Activated B cell treated with CpG ODN at 0.5 μM for 24 hours (primary cell): ENCODE results near the gene CREBL2. TPM values are rescaled to one million over a fixed set of nuclear protein-coding genes. Genes with fewer than 3 reads are reported as not detected.
A peak's percentile ranks its signal among the peaks of the same experiment; 100 is the strongest.
"Not testable (repeated sequence)": the region's sequence is repeated elsewhere in the genome, so short reads cannot be mapped to it uniquely, and the experiment has no call there.

ENCODE experiments used
- ATAC-seq: fragments of 200-7000 bp; cut with Tn5 transposase; one replicate; pipeline ENCODE4 v1.10.0; 2021; ENCODE audit warnings: low read depth, mild to moderate bottlenecking, moderate library complexity
- CTCF ChIA-PET: fragments of 350-600 bp; sonication (Branson Sonifier 250); formaldehyde crosslinking; loops from one replicate; lab custom pipeline; 2021; ENCODE audit warnings: antibody characterized with exemption; lab: Charles Lee
- POLR2A ChIA-PET: fragments of 350-600 bp; sonication (Branson Sonifier 250); formaldehyde crosslinking; loops from one replicate; lab custom pipeline; 2021; ENCODE audit warnings: antibody characterized with exemption; lab: Charles Lee
- DNase-seq: peaks from one replicate; pipeline ENCODE4 v3.0.0; 2022
- H3K27ac Mint-ChIP-seq: one replicate; pipeline ENCODE4 v1.8.0; 2020; ENCODE audit warnings: mixed read lengths
- H3K27me3 Mint-ChIP-seq: one replicate; pipeline ENCODE4 v1.8.0; 2021; ENCODE audit warnings: mixed read lengths
- H3K36me3 Mint-ChIP-seq: one replicate; pipeline ENCODE4 v1.8.0; 2021; ENCODE audit warnings: low read depth, mixed read lengths
- H3K4me1 Mint-ChIP-seq: one replicate; pipeline ENCODE4 v1.8.0; 2021; ENCODE audit warnings: mixed read lengths
- H3K4me3 Mint-ChIP-seq: one replicate; pipeline ENCODE4 v1.8.0; 2020; ENCODE audit warnings: mild to moderate bottlenecking, mixed read lengths
- H3K9me3 Mint-ChIP-seq: one replicate; pipeline ENCODE4 v1.8.0; 2020; ENCODE audit warnings: mixed read lengths
- CTCF ChIP-seq: fragments of 200-600 bp; IDR thresholded peaks from one replicate; pipeline ENCODE4 v1.8.0; 2022; ENCODE audit warnings: antibody characterized with exemption, mild to moderate bottlenecking
- intact Hi-C: fragments of 100-400 bp; cut with micrococcal nuclease; formaldehyde crosslinking; loops from one replicate; pipeline ENCODE4 v1.15.1; 2024
- total RNA-seq: library from RNA; stranded (reverse); gene quantifications from 2 replicates; pipeline ENCODE4 v1.2.3, GENCODE V29; 2022

Gene CREBL2
- total RNA-seq, 1 donor from 2014 or later: 10.1 TPM

GRCh38 chr12:12636641-12637040 lies 25.0 kb downstream of the CREBL2 start:
- Mint-ChIP-seq H3K9me3 (peaks cover 8% of the 10 kb centered on the region), H3K4me3 (no peak overlapping the region), H3K27ac (peak overlapping the region; percentile 71), H3K4me1 (peaks cover 9% of the 10 kb centered on the region), H3K27me3 (no peaks in the 10 kb centered on the region), H3K36me3 (peaks cover 52% of the 10 kb centered on the region)
- no peak for TF ChIP-seq CTCF
- CTCF ChIA-PET: no interaction called here
- intact Hi-C loops: no loop called here
- DNase-seq: no peak
- POLR2A ChIA-PET: no interaction called here
- ATAC-seq: peak; percentile 50

GRCh38 chr12:12639995-12640394 lies 28.3 kb downstream of the CREBL2 start:
- POLR2A ChIA-PET, DNase-seq, H3K27me3 Mint-ChIP-seq, ATAC-seq, H3K4me3 Mint-ChIP-seq, CTCF ChIA-PET, H3K9me3 Mint-ChIP-seq, H3K4me1 Mint-ChIP-seq, H3K27ac Mint-ChIP-seq, intact Hi-C loops: not testable (repeated sequence)
- peaks cover 69% of the 10 kb centered on the region for H3K36me3 Mint-ChIP-seq

GRCh38 chr12:12641650-12642049 lies 30.0 kb downstream of the CREBL2 start:
- Mint-ChIP-seq H3K4me3 (no peak overlapping the region), H3K27me3 (no peaks in the 10 kb centered on the region), H3K27ac (no peak overlapping the region), H3K36me3 (peaks cover 59% of the 10 kb centered on the region), H3K4me1 (peaks cover 12% of the 10 kb centered on the region), H3K9me3 (peaks cover 8% of the 10 kb centered on the region)
- no peak for ATAC-seq
- ChIA-PET POLR2A (interaction anchor here (0.9 kb wide), 1 partner anchor 84 kb away, joined by 3 read pairs; no protein-coding TSS in a partner anchor), CTCF (interaction anchor here (1.4 to 7.2 kb wide), 2 partner anchors 14 to 95 kb away, joined by 6 to 129 read pairs; no protein-coding TSS in a partner anchor)
- no peak for DNase-seq
- no peak for TF ChIP-seq CTCF
- intact Hi-C loops: no loop called here

- Mint-ChIP-seq H3K9me3 (peaks cover 13% of the 10 kb centered on the region), H3K36me3 (peaks cover 50% of the 10 kb centered on the region), H3K4me1 (peaks cover 9% of the 10 kb centered on the region), H3K27ac (no peak overlapping the region), H3K27me3 (no peaks in the 10 kb centered on the region), H3K4me3 (no peak overlapping the region)
- intact Hi-C loops: no loop called here
- DNase-seq (no peak), ATAC-seq (no peak)
- no peak for TF ChIP-seq CTCF
- ChIA-PET CTCF (interaction anchor here (1.1 to 7.2 kb wide), 4 partner anchors 13 to 93 kb away, joined by 3 to 129 read pairs (median 5); no protein-coding TSS in a partner anchor), POLR2A (interaction anchor here (0.8 kb wide), 1 partner anchor 83 kb away, joined by 8 read pairs; no protein-coding TSS in a partner anchor)
These were observed 31.2 kb downstream of the CREBL2 start for GRCh38 chr12:12642916-12643315.

- Mint-ChIP-seq H3K27ac (no peak overlapping the region), H3K36me3 (peaks cover 33% of the 10 kb centered on the region), H3K4me1 (peaks cover 9% of the 10 kb centered on the region)
These were observed 33.8 kb downstream of the CREBL2 start for GRCh38 chr12:12645485-12645884.

GRCh38 chr12:12645968-12646367 lies 34.3 kb downstream of the CREBL2 start:
- ATAC-seq: peak; percentile 45
- POLR2A ChIA-PET: interaction anchor here (0.6 to 1.8 kb wide), 5 partner anchors 68 to 90 kb away, joined by 4 to 20 read pairs (median 5); partner anchors contain the start of gene CDKN1B
- intact Hi-C loops: loop anchor here (1.0 to 5.0 kb wide), 4 partner anchors 34 to 91 kb away; partner anchors contain the start of genes CDKN1B and CREBL2
- Mint-ChIP-seq H3K9me3 (peaks cover 23% of the 10 kb centered on the region), H3K36me3 (peaks cover 29% of the 10 kb centered on the region)
- not testable (repeated sequence) for H3K27me3 Mint-ChIP-seq, H3K27ac Mint-ChIP-seq, DNase-seq, H3K4me3 Mint-ChIP-seq, H3K4me1 Mint-ChIP-seq
- CTCF ChIA-PET: interaction anchor here (0.7 to 7.2 kb wide), 13 partner anchors 9 to 288 kb away, joined by 3 to 129 read pairs (median 5); partner anchors contain the start of genes BORCS5 and CDKN1B

More at GRCh38 chr12:12645485-12645884, 33.8 kb downstream of the CREBL2 start:
- no peak for TF ChIP-seq CTCF
- H3K27me3 Mint-ChIP-seq: no peaks in the 10 kb centered on the region
- H3K9me3 Mint-ChIP-seq: peaks cover 24% of the 10 kb centered on the region
- DNase-seq (no peak), ATAC-seq (peak; percentile 92)
- POLR2A ChIA-PET: interaction anchor here (1.1 to 1.8 kb wide), 4 partner anchors 69 to 91 kb away, joined by 4 to 20 read pairs (median 6); partner anchors contain the start of gene CDKN1B
- CTCF ChIA-PET: interaction anchor here (0.6 to 7.2 kb wide), 14 partner anchors 10 to 608 kb away, joined by 3 to 129 read pairs (median 5); partner anchors contain the start of genes BORCS5 and CDKN1B
- intact Hi-C loops: loop anchor here (1.0 to 5.0 kb wide), 4 partner anchors 33 to 92 kb away; partner anchors contain the start of genes CDKN1B and CREBL2
- H3K4me3 Mint-ChIP-seq: no peak overlapping the region
